ENCODE measurements around the gene SIRPA.

SIRPA gene

GRCh38 chr20:1870792-1871550, 24.2 kb upstream of the SIRPA start:
- no peak for DNase-seq (ENCODE audit: low read depth, low spot score)

- DNase-seq (ENCODE audit: low read depth, low spot score): no peak
Observed at GRCh38 chr20:1871807-1872458, 23.3 kb upstream of the SIRPA start.

DNA sequence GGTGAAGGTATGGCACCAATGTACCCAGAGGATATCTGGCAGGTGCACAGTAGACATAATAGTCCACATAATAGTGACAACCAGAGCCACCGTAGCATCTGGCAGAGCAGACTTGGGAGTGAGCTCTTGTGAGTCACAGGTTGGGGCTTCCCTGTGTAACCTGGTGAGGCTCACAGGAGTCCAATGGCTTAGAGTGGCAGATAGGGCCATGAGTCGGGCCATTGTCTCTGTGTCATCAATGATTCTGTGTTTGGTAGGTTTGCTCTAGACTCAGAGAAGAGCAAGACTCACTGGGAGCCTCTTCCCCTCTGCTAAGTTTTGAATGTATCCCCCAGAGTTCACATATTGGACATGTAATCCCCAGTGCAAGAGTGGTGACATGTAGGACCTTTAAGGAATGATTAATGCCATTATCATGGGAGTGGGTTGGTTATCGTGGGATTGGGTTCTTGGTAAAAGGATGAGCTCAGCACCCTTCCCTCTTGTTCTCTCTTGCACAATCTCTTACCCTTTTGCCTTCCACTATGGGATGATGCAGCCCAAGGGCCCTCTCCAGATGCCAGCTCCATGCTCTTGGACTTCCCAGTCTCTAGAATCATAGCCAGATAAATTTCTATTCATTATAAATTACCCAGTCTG, 22.6 kb upstream of the SIRPA start:
- no peak for DNase-seq (ENCODE audit: low read depth, low spot score)

DNA sequence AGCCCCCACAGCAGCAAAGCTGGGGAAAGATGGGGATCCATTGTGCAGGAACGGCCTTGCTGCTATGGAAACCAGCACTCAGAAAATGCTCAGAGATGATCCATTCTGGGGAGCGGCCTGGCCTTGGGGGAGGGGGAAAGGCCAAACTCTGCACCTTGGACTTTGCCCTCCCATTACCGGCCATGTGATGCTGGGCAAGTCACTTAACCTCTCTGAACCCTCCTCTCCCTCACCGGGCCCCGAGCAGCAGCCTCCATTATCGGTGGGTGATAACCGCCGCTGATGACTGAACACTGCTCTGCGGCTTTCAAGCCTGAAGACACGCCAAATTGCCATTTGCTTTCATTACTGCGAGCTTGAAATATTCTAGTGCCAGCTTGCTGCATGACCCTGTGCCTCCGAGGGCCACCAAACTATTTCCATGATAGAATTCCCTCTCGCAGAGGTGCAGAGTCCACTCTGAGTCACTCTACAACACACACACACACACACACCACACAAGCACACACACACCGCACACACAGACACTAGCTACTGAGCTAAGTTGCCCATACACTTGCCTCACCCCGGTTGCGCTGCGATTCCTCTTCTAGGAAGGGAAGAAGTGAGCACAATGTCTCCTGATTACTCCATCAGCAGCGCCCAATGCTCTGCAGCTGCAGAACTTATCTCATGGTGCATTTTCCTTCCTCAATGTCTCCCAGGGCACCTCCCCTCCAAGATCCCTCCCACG, 20.6 kb upstream of the SIRPA start:
- no peak for DNase-seq (ENCODE audit: low read depth, low spot score)

DNA sequence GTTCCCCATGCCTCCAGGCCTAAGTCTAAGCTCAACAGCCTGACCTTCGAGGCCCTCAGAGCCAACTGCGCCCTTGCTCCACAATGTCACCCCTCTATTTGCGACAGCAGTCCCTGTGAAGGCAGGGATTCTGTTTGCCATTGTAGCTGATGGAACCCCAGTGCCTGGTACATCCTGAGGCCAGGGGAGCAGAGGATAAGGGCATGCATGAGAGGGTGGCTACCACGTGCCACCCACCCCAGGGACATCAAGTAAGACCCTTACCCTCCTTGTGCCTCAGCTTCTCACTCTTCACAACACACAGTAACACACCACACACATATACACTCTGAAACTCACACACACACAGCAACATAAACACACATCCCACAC, 20.0 kb upstream of the SIRPA start:
- DNase-seq (ENCODE audit: low read depth, low spot score): no peak

GRCh38 chr20:1875762-1876161, 19.4 kb upstream of the SIRPA start:
- DNase-seq (ENCODE audit: low read depth, low spot score): no peak

DNA sequence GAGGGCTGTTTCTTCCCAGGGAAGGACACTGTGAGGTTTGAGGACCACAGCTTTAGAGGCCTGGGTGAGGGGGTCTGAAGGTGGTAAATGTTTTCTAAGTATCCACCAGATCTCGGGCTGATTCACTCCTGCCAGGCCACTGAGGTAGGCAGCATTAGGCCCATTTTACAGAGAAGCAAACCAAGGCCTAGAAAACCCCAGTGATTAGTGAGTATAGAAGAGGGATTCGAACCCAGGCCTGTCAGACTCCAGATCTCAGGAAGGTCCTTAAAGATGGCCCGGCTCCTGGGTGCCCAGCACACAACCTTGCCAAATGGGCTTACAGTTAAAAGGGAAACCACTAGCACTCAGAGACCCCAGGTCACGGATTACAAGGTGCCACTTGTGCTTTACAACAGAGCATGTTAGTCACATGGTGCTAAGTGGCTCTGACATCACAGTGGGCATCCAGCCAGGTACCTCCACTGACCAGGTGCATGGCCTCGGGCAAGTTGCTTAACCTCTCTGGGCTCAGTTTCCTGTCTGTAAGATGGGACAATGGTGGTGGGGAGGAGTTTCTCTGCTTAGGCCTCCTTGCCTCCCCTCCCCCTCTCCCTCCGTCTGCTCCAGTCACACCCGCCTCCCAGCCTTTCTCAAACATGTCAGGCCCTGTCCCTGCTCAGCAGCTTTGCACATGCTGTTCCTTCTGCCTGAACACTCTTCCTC, 18.8 kb upstream of the SIRPA start:
- DNase-seq (ENCODE audit: low read depth, low spot score): no peak

GRCh38 chr20:1876975-1877608, 18.1 kb upstream of the SIRPA start:
- peak; percentile 21 for DNase-seq (ENCODE audit: low read depth, low spot score)

DNA sequence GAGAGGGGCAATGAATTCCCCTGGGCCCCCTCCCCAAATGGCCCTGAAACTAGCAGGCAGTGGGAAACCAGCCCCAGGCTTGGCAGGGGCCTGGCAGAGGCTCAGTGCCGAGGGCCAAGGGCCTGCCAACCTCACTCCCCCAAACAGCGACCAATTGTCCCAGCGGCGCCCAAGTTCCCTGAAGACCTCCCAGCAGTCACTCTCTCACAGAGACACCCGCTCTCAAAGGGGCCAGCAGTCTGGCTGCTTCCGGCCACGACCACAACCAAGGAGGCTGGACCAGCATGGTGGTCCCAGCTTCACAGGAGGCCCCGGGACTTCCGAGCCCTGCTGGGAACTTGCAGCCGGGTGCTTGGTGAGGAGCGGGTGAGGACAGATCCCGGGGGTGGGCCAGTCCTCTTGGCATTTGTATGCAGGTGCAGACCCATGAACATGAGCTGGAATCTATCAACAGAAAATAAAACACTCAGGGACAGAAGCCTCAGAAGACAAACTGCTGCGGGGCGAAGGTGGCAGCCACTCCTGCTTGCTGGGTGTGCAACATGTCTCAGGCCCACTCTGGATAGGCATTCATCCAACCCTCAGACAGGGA, 17.5 kb upstream of the SIRPA start:
- DNase-seq (ENCODE audit: low read depth, low spot score): no peak

DNA sequence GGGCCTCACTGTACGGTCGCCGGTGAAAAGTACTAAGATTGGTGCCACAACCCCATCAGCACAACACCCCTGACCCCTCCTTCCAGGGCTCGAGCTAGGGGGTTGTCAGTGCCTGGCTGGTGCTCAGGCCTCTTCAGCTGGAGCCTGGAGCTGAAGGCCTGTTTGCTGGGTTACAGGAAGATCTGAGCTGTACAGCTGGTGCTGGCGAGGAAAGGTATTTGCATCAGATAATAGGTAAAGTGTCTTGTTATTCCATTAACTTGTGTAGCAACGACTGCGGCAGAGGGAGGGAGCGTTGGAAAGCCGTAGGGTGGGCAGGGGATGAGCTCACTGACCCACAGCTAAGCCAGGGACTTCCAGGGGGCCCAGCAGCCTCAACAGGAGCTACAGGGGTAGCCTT, 15.8 kb upstream of the SIRPA start:
- DNase-seq (ENCODE audit: low read depth, low spot score): no peak

- no peak for DNase-seq (ENCODE audit: low read depth, low spot score)
Observed at GRCh38 chr20:1879934-1880333, 15.3 kb upstream of the SIRPA start.

DNA sequence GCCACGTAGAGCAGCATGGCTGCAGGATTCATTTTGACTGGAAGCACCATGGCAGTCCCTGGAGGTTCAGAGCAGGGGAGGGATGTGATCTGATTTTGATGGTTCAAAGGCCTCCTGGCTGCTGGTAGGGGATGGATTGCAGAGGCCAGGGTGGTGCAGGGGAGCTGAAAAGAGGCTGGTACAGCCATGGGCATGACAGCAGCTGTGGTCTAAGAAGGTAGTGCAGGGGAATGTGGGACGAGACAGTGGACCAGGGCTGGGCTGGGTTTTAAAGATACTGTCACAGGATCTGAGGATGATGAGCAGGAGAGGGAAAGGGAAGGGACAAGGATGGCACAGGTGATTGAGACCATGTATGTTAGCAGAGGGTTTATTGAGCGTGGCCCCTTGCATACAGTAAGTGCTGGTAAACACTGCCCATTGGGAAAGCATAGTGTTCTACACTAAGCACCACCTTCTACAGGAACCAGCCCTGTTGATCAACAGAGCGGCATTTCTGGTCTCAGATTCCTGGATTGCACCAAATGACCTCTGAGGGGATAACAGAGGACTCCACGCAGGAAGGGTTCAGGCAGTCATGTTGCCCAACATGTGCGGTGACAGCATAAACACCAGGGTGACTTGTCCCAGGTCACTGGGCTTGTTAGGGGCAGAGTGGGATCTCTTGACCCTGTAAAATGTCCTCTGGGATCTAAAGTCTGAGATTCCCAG, 14.5 kb upstream of the SIRPA start:
- DNase-seq (ENCODE audit: low read depth, low spot score): no peak

DNA sequence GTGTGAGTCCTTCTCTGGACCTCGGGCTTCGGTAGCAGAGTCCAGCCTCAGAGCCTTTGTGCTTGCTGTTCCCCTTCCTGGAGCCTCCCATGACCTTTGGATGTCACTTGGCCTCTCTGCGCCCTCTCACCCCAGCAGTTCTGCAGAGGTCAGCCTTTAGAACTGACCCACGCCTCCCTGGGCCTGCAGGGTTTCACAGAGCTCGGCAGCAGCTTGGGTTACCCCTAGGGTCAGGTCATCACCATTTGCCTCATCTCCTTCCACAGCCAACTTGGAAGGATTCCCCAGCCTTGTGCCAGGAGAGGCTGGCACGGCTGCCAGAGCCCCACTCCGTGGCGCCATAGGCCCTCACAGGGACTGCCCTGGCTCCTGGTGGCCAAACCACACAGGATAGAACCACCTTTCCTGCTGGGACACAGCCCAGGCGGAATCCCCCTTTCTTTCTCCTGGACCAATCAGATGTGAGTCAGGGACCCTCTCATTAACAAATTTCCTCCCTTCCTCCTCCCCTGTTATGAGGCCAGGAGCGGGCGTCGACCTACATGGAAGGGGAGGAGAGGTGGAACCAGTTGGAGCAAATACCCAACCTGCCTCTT, 13.9 kb upstream of the SIRPA start:
- no peak for DNase-seq (ENCODE audit: low read depth, low spot score)

DNA sequence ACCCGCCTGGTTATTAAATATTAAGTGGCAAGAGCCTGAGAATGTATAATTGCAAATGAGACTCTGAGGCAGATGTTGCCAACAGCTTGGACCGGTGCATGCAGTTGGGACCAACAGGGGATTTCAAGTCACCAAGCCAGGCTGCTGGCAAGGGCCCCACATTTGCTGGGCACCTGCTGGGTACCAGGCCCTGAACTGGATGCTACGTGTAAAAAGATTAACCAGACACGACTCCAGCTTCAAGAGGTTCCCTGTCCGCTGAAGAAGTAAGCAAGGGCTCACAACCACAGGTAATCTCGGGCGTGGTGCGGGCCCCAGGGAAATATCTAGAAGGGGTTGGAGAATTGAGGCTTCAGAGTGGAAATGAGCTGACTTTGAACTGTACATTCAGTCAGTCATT, 13.2 kb upstream of the SIRPA start:
- DNase-seq (ENCODE audit: low read depth, low spot score): no peak

DNA sequence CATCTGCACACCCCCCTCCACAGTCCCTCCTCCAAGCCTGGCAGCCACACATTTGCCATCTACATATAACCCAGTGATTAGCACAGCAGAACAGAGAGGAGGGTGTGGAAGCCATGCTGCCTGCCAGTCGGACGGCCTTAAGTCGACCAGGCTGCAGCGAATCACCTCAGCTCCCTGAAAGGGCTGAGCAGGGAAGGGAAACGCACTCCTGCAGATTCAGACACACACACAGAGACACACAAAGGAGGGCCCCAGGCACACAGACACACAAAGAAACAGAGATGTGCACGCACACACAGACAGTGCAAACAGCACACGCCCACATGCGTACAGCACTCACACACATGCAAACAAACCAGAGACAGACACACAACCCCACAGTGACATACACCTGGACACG, 11.2 kb upstream of the SIRPA start:
- DNase-seq (ENCODE audit: low read depth, low spot score): no peak

- DNase-seq (ENCODE audit: low read depth, low spot score): no peak
Observed at GRCh38 chr20:1885254-1885653, 10.0 kb upstream of the SIRPA start.

DNA sequence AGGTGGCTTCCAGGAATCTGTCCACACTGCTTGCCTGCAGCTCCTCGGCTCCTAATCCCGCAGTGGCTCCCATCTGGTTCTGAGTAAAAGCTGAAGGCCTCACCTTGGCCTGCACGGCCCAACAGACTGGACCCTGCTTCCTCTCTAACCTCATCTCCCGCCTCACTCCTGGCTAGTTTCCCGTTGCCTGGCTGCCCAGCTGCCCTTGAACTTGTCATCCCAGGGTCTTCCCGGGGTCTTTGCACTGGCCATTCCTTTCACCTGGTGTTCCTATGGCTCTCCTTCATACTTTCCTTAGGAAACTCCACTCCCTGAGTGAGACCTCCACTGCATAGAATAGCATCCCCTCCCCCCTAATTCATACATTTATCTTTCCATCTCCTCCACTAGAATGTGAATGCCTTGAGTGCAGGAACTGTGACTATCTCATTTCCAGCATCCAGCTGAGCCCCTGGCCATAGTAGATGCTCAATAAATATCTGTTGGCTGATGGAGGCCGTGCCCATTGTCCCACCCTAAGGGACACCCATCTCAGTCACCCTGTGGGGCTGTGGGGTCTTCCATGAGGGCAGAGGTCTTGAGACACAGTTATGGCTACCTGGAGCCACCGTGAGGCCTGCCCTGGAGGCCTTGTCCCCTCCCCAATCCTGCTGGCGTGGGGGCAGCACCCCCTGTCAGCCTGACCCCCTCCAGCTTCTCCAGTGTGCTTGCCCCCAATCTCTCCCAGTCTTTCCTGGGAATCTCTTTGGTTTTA, 9.1 kb upstream of the SIRPA start:
- no peak for DNase-seq (ENCODE audit: low read depth, low spot score)

DNA sequence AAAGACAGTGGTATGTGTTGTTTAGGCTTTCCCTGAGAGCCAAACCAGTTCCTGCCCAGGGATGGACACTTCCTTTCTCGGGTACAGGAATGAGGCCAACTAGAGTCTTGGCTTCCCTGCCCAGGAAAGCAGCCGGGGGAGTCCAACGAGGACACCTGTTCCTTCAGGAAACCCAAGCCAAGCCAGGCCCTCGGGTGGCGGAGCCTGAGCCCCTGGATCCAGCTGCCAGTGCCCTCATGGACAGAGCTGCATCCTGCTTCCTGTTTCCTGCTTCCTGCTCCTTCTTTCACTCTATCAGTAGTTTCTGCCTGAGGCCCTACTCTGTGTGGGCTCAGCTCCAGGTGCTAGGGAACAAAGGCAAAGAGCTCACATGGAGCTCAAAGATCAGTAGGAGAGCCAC, 7.9 kb upstream of the SIRPA start:
- no peak for DNase-seq (ENCODE audit: low read depth, low spot score)

GRCh38 chr20:1887756-1888155, 7.5 kb upstream of the SIRPA start:
- no peak for DNase-seq (ENCODE audit: low read depth, low spot score)
